Epidermal melanocyte (primary cell): Measurements from ENCODE around the gene HOXB1.
"Not testable (repeated sequence)": the region's sequence is repeated elsewhere in the genome, so short reads cannot be mapped to it uniquely, and the experiment has no call there.

Experiments
- DNase-seq: peaks from one replicate; pipeline ENCODE4 v3.0.0; 2011; ENCODE audit warnings: low spot score; ENCODE audit not compliant: insufficient read length

The HOXB1 gene

DNA sequence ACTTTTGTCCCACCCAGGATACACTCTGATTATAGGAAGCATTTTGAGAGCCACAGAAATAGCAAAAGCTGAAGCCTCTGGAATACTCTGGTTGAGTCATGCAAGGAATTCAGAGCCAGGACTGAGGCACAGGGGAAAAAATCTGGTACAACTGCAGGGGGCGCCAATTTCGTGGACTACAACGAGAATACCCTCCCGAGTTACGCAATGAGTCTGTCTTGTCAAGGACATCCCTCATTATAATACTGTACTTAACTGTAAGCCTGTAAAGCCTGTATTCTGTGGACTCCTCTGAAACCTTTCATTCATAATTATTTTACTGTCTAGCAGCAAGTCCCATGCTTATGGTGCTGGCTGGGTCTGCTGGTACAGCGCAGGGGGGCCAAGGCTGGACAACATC is 7.8 kb downstream of the HOXB1 start:
- DNase-seq: no peak

DNA sequence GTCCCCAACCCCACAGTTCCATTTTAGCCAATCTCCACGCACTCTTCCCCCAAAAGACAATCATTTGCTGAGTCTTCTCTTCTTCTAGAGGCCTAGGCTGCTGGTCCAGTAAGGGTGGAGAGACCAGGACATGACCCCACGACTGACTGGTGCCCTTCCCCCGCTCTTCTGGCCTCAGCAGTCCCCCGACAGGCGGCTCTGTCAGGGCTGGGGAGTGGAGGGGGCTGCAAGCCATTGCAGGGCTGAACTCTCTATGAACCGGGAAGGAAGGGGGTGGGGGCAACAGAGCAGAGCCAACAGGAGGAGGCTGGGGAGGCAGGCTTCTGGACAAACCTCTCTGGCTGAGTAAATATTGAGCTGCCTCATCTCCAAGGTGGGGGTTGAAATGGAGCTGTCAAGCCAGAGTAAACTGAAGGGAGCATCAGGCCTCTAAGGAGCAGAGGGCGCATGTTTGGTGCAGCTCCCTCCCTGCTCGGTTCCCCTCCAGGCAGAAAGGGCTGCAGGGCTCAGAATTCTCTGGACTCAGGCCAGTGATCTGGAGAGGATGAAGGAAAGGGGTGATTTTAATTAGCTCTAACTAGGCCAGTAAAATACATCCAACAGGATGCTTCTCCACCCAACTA is 8.7 kb downstream of the HOXB1 start:
- DNase-seq: no peak

DNA sequence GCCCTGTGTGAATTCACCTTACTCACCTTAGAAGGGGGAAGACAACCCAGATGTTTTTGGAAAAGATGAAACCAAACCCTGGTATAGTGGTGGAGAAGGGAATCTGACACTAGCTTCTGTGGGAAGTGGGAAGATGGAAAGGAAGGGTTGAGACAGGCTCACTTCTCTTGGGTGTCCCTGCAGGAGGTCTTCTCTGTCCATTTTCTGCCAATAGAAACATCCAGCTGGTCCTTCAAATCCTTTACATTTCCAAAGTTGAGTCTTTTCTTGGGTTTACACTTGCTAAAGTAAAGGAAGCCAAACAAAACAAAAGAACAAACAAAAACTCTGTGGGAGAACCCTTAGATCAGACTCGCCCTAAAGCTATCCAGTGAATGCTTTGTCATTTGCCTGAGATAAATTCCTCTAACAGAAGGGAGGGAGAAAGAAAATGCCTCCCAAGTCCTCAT is 10.2 kb downstream of the HOXB1 start:
- no peak for DNase-seq

DNA sequence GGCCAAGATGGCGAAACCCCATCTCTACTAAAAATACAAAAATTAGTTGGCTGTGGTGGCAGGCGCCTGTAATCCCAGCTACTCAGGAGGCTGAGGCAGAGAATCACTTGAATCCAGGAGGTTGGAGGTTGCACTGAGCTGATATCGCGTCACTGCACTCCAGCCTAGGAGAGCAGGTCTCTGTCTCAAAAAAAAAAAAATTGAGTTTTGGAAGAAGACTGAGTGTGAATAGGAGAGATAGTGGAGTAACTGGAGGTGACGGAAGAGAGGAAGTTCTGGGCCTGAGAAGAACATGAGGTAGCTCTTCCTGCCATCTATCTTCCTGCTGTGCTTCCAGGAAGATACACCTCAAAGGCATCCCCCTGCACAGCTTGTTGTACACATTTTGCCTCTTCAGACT is 11.4 kb downstream of the HOXB1 start:
- DNase-seq: no peak

DNA sequence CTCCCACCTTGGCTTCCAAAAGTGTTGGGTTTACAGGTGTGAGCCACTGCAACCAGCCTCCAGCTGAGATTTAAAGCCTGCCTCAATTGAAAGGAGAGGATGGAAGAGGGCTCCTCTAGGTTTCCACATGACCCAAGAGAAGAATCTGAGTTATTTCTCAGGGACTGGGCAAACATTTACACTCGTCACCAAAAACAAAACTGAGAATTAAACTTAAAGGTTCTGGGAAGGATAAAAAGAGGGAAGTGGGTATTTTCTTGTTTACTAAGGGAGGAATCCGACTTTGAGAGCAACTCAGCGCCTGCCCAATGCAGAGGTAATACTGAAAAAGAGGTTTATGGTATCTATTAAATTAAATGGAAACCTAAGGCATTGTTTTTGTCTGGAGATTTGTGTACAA is 13.3 kb downstream of the HOXB1 start:
- DNase-seq: no peak

DNA sequence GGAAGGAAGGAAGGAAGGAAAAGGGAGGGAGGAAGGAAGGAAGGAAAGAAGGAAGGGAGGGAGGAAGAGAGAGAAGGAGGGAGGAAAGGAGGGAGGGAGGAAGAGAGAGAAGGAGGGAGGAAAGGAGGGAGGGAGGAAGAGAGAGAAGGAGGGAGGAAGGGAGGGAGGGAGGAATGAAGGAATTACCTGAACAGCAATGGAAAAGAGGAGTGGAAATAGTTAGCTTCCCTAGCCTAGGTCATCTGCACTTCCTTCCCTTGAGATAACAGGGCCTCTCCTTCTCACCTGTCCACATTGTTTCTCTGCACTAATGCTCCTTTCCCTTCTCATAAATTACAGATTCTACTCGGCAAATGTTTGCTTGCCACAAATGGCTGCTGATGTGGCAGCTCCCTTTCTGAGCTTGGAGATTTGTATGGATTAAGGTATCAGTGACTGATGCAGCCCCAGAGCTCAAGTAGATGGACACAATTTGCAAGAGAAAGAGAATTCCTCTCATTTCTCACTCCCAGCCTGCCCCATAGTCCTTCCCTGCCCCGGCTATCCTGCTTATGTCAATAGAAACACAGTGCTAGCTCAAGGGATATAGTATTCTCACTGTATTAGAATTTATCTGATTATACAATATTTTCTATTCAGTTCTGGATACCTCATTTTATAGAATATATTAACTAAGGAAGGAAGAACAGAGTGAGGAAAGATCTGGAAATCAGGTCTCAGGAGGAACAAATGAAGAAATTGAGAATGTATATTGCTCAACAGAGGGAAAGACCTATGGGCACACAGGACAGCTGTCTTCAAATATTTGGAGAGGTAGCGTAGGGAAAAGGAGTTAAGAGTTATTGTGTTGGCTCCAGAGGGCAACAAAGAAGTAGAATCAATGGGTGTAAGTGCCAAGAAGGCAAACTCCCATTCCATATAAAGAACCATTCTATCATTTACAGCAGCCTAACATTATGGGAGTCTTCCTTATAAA is 14.6 kb downstream of the HOXB1 start:
- DNase-seq: no peak

DNA sequence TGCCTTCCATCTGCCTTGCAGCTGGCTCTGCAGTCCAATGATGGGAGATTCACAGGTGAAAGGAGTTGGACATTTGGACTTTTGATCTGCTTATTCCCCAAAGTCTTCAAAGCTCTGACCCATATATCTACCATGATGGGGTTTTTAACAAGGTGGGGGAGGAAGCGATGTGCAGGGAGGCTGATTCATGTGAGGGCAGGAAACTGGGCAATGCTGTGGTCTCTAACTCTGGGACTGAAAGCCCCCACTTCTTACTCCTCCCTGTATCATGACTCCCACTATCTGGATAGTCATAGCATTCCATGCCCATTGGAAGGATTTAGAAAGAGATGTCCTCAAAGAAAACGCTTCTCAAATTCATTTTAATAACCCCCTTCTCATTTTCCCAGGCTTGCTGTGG is 16.3 kb downstream of the HOXB1 start:
- no peak for DNase-seq

DNA sequence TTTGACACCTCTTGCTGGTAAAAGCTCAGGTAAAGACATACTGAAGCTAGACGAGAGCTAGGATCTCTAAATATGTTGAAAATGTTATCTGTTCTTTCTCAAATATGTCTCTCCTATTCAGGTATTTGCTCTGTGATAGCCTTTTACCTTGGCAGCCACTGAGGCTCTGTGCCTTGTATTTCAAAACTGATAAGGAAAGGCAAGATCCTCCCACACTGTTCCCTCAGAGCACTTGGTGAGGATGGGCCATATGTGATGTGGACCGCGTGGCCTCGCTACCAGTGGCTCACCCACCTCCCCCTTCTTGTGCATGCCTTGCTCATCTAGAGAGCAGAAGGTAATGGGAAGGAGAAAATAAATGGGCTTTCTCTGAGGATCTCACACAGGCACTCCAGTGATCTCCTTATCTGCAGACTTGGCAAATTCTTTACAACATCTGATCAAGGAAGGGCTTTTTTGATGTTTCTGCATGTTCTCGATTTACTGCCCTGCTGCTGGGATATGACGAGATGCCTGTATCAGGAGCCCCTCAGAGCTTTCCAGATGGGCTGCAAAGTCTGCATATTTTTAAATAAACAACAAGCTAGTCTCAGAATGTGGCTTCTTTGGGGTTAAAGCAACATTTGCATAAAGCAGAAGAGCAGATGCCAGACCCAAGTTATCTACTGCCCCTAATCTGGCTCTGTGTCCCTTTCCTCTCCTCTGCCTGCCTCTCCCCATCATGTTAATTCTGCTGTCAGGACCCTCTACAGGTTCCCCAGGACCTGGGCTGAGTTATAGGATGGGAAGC is 16.9 kb downstream of the HOXB1 start:
- DNase-seq: no peak

DNA sequence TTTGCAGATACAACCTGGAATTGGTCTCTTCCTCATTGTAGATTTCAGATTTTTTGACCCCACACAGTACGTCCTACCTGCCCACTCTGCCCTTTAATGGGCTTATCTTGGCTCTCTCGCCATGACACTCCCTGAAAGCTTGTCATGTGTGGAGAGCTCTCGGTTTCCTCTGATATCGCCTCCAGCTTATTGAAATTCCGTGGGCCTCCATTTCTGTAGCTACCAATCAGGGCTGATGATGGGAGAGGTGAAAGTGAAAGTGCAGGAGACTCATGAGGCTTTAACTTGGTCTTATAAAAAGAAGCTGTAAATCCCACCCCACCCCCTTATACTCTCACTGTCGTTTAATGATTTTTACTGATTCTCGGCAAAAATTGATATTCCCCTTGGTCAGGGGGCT is 17.7 kb downstream of the HOXB1 start:
- DNase-seq: no peak

DNA sequence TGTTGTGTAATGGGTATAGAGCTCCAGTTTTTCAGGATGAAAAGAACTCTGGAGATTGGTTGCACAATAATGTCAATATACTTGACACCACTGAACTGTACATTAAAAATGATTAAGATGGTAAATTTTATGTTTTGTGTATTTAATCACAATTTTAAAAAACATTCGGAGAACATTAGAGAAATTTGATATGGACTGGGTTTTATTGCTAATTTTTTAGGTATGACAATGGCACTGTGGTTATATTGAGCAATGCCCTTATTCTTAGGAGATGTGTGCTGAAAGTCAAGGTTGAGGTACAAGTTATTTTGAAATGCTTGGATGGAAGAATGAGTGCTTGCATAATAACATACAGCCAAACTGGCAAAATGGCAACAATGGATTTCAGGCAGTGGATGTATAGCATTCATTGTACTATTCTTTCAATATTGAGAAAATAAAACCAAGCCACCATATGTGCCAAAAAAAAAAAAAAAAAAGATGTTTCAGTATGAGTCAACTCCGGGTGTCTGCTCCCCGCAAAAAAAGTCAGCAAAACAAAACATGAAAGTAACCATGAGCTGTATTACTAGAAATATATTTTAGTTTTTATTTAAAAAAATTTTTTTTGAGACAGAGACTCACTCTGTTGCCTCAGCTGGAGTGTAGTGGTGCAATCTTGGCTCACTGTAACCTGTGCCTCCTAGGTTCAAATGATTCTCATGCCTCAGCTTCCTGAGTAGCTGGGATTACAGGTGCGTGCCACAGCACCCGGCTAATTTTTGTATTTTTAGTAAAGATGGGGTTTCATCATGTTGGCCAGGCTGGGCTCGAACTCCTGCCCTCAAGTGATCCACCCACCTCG is 19.8 kb downstream of the HOXB1 start:
- no peak for DNase-seq

DNA sequence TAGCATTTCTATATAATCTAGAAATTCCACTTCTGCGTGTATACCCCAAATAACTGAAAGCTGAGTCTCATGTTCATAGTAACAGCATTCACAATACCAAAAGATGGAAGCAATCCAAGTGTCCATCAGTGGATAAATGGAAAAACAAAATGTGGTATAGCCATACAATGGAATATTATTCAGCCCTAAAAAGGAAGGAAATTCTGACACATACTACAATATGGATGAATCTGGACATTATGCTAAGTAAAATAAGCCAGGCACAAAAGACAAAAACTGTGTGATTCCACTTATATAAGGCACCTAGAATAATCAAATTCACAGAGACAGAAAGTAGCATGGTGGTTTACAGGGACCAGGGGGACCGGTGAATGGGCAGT is 20.4 kb downstream of the HOXB1 start:
- no peak for DNase-seq

DNA sequence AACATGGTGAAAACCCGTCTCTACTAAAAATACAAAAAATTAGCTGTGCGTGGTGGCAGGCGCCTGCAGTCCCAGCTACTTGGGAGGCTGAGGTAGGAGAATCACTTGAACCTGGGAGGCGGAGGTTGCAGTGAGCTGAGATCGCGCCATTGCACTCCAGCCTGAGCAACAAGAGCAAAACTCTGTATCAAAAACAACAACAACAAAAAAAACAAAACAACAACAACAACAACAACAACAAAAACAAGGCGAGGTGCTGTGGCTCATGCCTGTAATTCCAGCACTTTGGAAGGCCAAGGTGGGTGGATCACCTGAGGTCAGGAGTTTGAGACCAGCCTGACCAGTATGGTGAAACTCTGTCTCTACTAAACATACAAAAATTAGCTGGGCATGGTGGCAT is 21.1 kb downstream of the HOXB1 start:
- not testable (repeated sequence) for DNase-seq

DNA sequence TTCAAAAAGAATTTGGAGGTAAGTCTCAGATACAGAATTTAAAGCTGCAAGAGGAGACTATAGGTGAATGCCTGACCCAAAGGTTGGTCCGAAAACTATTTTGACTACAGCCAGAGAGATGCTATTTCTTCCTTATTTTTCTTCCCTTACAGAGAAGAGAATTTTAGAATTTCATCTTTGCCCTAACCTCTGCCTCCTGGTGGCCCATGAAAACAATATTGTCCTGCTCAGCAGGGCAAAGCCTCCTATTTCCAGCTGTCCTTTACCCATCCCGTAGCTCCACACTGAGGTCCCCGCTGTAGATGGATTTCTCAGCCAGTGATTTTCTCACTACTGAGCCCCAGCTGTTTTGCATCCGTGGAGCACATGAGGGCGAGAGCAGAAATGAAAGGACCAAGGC is 24.6 kb downstream of the HOXB1 start:
- no peak for DNase-seq

DNA sequence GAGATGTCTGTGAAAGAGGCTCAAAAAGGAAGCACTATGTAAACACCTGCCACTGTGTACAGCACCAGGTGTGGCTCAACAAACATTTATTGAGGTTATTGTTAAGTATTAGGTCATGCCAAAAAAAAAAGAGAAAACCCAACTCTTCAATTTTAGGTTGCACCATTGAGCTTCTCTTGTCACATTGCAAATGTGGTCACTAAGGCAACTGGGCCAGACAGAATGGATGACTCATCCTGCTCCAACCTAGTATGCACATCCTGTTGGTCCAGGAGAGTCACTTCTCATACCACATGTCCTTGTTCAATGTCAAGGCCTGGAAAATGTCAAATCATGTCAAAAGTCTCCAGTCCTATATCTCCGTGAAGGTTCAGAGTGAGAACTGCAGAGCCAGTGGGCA is 25.0 kb downstream of the HOXB1 start:
- DNase-seq: no peak

DNA sequence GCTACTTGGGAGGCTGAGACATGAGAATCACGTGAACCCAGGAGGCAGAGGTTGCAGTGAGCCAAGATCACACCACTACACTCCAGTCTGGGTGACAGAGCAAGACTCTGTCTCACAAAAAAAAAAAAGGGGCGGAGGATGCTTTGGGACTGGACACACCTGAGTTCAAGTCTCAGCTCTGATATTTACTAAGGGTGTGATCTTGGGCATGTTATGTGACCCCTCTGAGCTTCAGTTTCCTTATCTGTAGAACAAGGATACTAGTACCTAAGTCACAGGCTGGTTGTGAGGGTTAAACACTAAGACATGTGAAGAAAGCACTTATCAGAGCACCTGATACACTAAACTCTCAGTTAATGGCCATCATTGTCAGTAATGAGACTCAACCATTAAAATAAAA is 25.9 kb downstream of the HOXB1 start:
- DNase-seq: no peak

DNA sequence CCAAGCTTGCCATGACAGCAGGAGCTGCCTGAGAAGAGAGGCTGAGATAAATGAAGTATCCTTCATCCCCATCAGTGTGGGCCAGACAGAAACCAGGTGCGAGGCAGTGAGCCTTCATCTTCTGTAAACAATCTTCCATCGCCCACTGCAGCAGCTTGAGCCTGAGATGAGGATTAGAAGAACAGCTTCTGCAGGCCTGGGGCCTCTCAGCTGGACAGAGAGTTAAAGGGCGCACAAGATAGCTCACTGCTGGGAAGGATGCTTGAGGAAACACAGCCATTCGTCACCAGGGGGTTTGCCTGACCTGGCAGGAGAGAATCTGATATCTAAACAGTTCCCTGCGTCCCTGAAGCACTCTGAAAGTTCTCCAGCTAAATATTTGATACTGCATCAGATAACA is 27.1 kb downstream of the HOXB1 start:
- DNase-seq: no peak

DNA sequence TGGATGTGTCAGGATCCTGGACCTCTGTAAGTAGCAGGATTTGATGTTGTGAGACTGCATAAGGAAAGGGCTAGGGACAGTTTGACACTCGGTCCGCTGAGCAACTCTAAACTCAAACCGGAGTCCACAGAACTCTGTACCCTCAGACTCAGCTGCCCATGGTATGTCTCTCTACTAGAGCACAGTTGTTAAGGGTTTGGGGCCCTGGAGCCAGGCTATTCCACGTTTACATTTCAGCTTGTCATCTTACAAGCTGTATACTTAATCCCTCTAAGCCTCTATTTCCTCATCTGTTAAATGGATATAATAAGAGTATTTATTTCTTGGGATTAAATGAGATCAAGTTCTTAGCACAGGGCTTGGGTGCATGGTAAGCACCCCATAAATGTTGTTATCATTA is 27.9 kb downstream of the HOXB1 start:
- no peak for DNase-seq

DNA sequence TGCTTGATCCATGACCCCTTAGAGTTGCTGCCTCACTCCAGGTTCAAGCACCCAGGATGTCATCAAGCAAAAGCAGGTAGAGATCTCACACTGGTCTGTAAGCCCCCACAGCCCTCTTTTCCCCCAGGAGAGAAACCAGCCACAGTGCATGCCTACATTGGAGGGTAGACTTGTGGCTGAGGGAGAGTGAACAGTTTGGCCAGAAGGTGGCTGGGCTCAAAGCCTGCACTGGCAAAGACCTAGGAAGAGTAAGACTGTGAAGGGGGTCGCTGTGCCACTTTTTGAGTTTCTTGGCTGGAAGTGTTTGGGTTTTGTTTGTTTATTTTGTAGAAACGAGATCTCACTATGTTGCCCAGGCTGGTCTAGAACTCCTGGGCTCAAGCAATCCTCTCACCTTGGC is 28.5 kb downstream of the HOXB1 start:
- DNase-seq: no peak

DNA sequence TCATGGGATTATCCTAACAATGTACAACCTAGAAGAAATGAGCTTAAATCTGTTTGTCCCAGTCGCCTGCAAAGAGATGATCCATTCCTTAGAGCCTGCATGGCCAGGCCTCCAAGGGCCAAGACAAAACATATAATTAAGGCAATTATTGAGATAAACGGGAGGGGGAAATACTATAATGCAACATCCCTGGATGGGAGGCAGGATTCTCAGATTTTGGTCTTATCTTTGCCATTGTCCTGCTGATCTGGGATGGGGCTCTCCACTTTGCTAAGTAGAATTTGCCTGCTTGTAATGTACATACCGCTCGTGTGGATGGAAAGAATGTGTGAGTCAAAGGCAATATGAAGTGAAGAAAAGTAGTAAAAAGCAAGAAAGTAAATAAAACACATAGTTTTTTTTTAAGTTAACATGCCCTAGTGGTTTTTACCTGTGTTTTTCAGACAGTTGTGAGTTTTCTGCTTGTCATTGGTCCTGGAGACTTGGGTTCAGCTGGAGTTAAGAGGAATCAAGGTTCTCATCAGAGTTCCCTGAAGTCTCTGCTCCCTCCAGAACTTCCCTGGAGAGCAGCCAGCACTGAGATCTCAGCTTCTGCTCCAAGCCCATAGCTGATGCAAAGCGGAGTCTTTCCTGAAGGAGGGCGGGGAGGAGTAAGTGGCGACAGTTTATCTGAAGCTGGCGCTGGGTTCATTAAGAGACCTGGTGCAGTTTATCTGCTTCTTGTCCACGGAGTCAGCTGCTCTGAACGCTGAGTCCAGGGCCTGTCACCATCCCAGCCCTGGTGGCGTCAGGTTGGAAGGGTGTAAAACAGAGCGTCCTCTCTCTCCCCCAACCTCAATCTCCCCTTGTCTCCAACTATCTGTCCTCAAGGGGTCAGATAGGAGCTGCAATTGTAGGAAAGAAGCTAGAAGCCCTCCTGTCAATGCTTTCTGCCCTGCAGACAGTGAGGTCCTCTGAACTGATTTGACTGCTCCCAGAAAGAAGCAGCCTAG is 30.1 kb downstream of the HOXB1 start:
- DNase-seq: no peak
